Pancreas (tissue), 10 donors: ENCODE results near the gene DLGAP3. TPM values are rescaled to one million over a fixed set of nuclear protein-coding genes. Genes with fewer than 3 reads are reported as not detected.
A peak's percentile ranks its signal among the peaks of the same experiment; 100 is the strongest.

ENCODE experiments used
- ATAC-seq, 4 donors: fragments of 200-7000 bp; cut with Tn5 transposase; one replicate each; pipeline versions ENCODE4 v1.8.0 to v1.9.1; 2020; ENCODE audit warnings: mild to moderate bottlenecking in 4 of 4, moderate library complexity in 4 of 4
- DNase-seq, 6 donors: peaks; one replicate each; pipeline ENCODE4 v3.0.0-alpha.2; 2020
- FAIRE-seq: peaks from 2 replicates; lab custom pipeline; 2012; peaks lifted over from hg19 to GRCh38; lab: Jason Lieb, UNC
- H3K27ac ChIP-seq, 4 donors: fragments of 200-600 bp; sonication (generic); 1 replicate in 3 of 4; 2 replicates in 1 of 4; pipeline versions ENCODE4 v1.5.0 to v1.8.0; 2020
- H3K27me3 ChIP-seq, 4 donors: fragments of 200-600 bp; one replicate each; pipeline ENCODE4 v1.8.0; 2021
- H3K36me3 ChIP-seq, 3 donors: fragments of 200-600 bp; sonication (generic) in 1 of 3; one replicate each; pipeline versions ENCODE4 v1.5.0 to v1.8.0; 2020 to 2021
- H3K4me1 ChIP-seq, 3 donors: fragments of 200-600 bp; one replicate each; pipeline ENCODE4 v1.8.0; 2021
- H3K4me3 ChIP-seq, 4 donors: fragments of 200-600 bp; sonication (generic) in 2 of 4; one replicate each; pipeline versions ENCODE4 v1.5.0 to v1.8.0; 2020 to 2021
- H3K9me3 ChIP-seq, 4 donors: fragments of 200-600 bp; one replicate each; pipeline ENCODE4 v1.8.0; 2021
- WGBS, 2 donors: extraction: QIAGEN DNeasy Blood & Tissue Kit; methylation state at CpG; one replicate each; pipeline ENCODE4 v1.1.7; 2013; 5-methylcytosine and 5-hydroxymethylcytosine counted together
- intact Hi-C, 3 donors: fragments of 100-400 bp; cut with DNase I; formaldehyde crosslinking; loops; one replicate each; pipeline versions ENCODE4 v1.11.1 to v1.14.2; 2022
- polyA plus RNA-seq, 2 donors: library from polyadenylated mRNA; stranded (reverse); fragments of 200-250 nt; gene quantifications; one replicate each; pipeline ENCODE4 v1.2.3, GENCODE V29; 2013
- total RNA-seq, 6 donors: library from RNA; stranded (reverse); fragmentation: NEBNext Ultra II Directional in 4 of 6; extraction: Animal tissue kit (Norgen Biotek cat#: 25700) in 4 of 6; gene quantifications; one replicate each; pipeline versions ENCODE4 v1.2.1 to v1.2.4, GENCODE V29; 2021 to 2023
- TF ChIP-seq, protein P1 (sequence below), 4 donors: fragments of 200-600 bp; sonication (generic) in 3 of 4; IDR thresholded peaks; one replicate each; pipeline versions ENCODE4 v1.5.0 to v1.8.0; 2021; ENCODE audit warnings: antibody characterized with exemption in 4 of 4
- donor health status: healthy with polysubstance abuse.
- donor health status: DM: no; HTN: no; CAD: no; lungs with moderate emphysema.
- donor health status: DM: no; HTN: no; CAD: no.
- donor health status: control.
- donor health status: control.
- donor health status: Bipolar disorder and iron deficiency.
- donor health status: DM: yes; HTN: yes; CAD: no.
- donor health status: DM: no; HTN: no; CAD: no.
- donor health status: DM: no; HTN: no; CAD: no.
- donor health status: DM: yes; HTN: yes; CAD: no.

DLGAP3 gene, protein sequence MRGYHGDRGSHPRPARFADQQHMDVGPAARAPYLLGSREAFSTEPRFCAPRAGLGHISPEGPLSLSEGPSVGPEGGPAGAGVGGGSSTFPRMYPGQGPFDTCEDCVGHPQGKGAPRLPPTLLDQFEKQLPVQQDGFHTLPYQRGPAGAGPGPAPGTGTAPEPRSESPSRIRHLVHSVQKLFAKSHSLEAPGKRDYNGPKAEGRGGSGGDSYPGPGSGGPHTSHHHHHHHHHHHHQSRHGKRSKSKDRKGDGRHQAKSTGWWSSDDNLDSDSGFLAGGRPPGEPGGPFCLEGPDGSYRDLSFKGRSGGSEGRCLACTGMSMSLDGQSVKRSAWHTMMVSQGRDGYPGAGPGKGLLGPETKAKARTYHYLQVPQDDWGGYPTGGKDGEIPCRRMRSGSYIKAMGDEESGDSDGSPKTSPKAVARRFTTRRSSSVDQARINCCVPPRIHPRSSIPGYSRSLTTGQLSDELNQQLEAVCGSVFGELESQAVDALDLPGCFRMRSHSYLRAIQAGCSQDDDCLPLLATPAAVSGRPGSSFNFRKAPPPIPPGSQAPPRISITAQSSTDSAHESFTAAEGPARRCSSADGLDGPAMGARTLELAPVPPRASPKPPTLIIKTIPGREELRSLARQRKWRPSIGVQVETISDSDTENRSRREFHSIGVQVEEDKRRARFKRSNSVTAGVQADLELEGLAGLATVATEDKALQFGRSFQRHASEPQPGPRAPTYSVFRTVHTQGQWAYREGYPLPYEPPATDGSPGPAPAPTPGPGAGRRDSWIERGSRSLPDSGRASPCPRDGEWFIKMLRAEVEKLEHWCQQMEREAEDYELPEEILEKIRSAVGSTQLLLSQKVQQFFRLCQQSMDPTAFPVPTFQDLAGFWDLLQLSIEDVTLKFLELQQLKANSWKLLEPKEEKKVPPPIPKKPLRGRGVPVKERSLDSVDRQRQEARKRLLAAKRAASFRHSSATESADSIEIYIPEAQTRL
- total RNA-seq, result 1 to 10 TPM in 3 of 6 donors, under 1 TPM in 3; 0.53 to 1.8 (median 1.3) TPM
- 1 to 10 TPM; 1.3 to 1.8 TPM for polyA plus RNA-seq

GRCh38 chr1:34929497-34929852 lies at the start of gene DLGAP3:
DLGAP3 (minus strand) TSS chr1:34929650; CDS start chr1:34905383, 24,267 bp downstream.
- H3K4me1 ChIP-seq, result peaks cover 0 to 6% (median 0%) of the 10 kb centered on the region in 3 donors
- peaks cover 0 to 11% (median 0%) of the 10 kb centered on the region in 4 donors for H3K27me3 ChIP-seq
- TF ChIP-seq, protein P1, sequence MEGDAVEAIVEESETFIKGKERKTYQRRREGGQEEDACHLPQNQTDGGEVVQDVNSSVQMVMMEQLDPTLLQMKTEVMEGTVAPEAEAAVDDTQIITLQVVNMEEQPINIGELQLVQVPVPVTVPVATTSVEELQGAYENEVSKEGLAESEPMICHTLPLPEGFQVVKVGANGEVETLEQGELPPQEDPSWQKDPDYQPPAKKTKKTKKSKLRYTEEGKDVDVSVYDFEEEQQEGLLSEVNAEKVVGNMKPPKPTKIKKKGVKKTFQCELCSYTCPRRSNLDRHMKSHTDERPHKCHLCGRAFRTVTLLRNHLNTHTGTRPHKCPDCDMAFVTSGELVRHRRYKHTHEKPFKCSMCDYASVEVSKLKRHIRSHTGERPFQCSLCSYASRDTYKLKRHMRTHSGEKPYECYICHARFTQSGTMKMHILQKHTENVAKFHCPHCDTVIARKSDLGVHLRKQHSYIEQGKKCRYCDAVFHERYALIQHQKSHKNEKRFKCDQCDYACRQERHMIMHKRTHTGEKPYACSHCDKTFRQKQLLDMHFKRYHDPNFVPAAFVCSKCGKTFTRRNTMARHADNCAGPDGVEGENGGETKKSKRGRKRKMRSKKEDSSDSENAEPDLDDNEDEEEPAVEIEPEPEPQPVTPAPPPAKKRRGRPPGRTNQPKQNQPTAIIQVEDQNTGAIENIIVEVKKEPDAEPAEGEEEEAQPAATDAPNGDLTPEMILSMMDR (IDR thresholded peaks at IDR 0.05), result no peak
- peak; percentile 75 to 77 (median 75) for ATAC-seq
- H3K36me3 ChIP-seq, result no peaks in the 10 kb centered on the region
- H3K9me3 ChIP-seq, result no peaks in the 10 kb centered on the region
- H3K27ac ChIP-seq, result no peak within 1 kb of the TSS
- peak in 5 of 6 donors; percentile 17 to 79 (median 31) for DNase-seq
- H3K4me3 ChIP-seq, result peak within 1 kb of the TSS; percentile 18 to 57 (median 37)
- WGBS, 2 donors, result 0 to 2% methylated on average over 20 to 50 of the region's 50 CpGs
- intact Hi-C loops, result no loop called here
- FAIRE-seq, result no peak

DNA sequence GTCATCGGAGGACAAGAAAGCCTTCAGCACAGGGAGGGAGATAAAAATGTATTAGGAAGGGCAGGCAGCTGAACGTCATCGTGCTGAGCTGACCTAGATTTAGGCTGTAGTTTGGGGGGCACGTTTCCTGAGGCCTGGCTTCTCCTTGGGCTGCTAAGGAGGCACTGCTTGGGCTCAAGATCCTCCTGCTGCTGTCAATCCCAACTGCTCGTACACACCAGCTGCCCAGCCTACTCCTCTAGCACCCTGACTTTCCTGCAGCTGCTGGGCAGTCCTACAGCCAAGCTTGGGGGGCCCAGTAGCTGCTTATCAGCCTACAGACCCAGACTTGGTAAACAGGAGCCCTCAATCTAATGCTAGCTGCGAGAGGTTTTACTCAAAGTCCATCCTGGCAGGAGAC lies 49.5 kb upstream of the DLGAP3 start:
- DNase-seq, result no peak
- Histone ChIP-seq H3K27me3 (no peaks in the 10 kb centered on the region), H3K4me3 (no peak overlapping the region), H3K4me1 (peaks cover 4% of the 10 kb centered on the region in 3 donors), H3K27ac (no peak overlapping the region), H3K9me3 (no peaks in the 10 kb centered on the region), H3K36me3 (no peaks in the 10 kb centered on the region)
- no peak for FAIRE-seq
- no peak for ATAC-seq
- WGBS, 2 donors, result 77 to 85% methylated on average over 6 of the region's 6 CpGs
- intact Hi-C loops, result no loop called here
- TF ChIP-seq, protein P1 (IDR thresholded peaks at IDR 0.05), result no peak

DNA sequence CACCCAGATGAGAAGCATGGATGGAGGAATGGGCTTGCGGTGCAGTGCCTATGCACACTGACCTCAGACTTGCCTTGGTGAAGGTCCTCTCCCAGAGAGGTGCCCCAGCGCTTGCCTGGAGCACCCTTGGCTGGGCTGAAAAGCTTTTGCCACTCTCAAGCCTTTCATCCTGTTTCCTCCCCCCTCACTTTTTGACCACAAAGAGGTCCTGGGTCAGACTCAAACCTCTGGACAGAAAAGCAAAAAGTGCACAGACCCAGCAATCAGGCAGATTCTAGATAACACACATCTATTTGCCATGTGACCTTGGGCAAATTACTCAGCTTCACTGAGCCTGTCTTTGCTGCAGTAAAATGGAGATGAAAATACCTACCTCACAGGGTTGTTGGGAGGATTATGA lies 48.4 kb upstream of the DLGAP3 start:
- Histone ChIP-seq H3K36me3 (no peaks in the 10 kb centered on the region), H3K4me1 (no peaks in the 10 kb centered on the region), H3K9me3 (no peaks in the 10 kb centered on the region), H3K4me3 (no peak overlapping the region), H3K27ac (no peak overlapping the region), H3K27me3 (no peaks in the 10 kb centered on the region)
- intact Hi-C loops, result no loop called here
- DNase-seq, result no peak
- no peak for ATAC-seq
- 94 to 97% methylated on average over 2 of the region's 2 CpGs for WGBS, 2 donors
- TF ChIP-seq, protein P1 (IDR thresholded peaks at IDR 0.05), result no peak
- FAIRE-seq, result no peak

DNA sequence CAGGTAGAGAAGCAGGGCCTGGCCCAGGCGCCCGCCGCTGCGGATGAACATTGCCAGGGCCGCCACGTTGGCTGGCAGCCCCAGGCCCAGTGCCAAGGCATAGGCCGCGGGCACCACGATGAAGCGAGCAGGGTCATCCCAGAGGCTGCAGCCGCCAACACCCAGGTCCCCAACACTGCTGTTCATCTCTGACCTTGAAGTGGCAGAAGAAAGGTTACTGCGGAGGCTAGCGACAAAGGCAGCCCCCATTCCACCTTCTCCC lies 47.7 kb upstream of the DLGAP3 start:
- no peaks in the 10 kb centered on the region for H3K27me3 ChIP-seq
- no peak overlapping the region for H3K27ac ChIP-seq
- DNase-seq (no peak), FAIRE-seq (no peak), ATAC-seq (no peak)
- 89 to 97% methylated on average over 13 of the region's 13 CpGs for WGBS, 2 donors
- intact Hi-C loops, result no loop called here
- no peaks in the 10 kb centered on the region for H3K4me1 ChIP-seq
- TF ChIP-seq, protein P1 (IDR thresholded peaks at IDR 0.05), result no peak
- no peak overlapping the region for H3K4me3 ChIP-seq
- H3K9me3 ChIP-seq, result no peaks in the 10 kb centered on the region
- no peaks in the 10 kb centered on the region for H3K36me3 ChIP-seq
